ENCODE data around the gene PTPRE. TPM values are rescaled to one million over a fixed set of nuclear protein-coding genes. Genes with fewer than 3 reads are reported as not detected.

Gene PTPRE
- total and polyA plus RNA-seq, 4 donors = 4.9 to 46.0 (median 23.5) TPM

- Histone ChIP-seq H3K9me3 (ENCODE audit: control insufficient read depth, low read length) (peaks cover 1% of the 10 kb centered on the region), H3K4me3 (ENCODE audit: low read length in 2 of 2) (no peak overlapping the region), H3K36me3 (ENCODE audit: control insufficient read depth in 1 of 2, insufficient read depth in 2 of 2, low read length in 1 of 2) (no peaks in the 10 kb centered on the region), H3K27me3 (ENCODE audit: control insufficient read depth in 1 of 2, insufficient read depth in 2 of 2, low read length in 1 of 2) (no peaks in the 10 kb centered on the region), H3K27ac (ENCODE audit: low read depth in 1 of 2, low read length in 2 of 2) (no peak overlapping the region), H3K4me1 (ENCODE audit: control insufficient read depth in 1 of 2, insufficient read depth in 2 of 2, low read length in 2 of 2) (no peaks in the 10 kb centered on the region)
- 91 to 92% methylated on average over 16 of the region's 16 CpGs for WGBS, 2 donors
- DNase-seq (no peak), ATAC-seq (ENCODE audit: low FRiP score) (no peak)
- intact Hi-C loops (cut with DNase I) = no loop called here
Observed at GRCh38 chr10:127935071-127935561, 28.2 kb downstream of the PTPRE start.

GRCh38 chr10:127937069-127937468 lies 30.2 kb downstream of the PTPRE start:
- Histone ChIP-seq H3K9me3 (ENCODE audit: control insufficient read depth, low read length) (peaks cover 1% of the 10 kb centered on the region), H3K27me3 (ENCODE audit: control insufficient read depth in 1 of 2, insufficient read depth in 2 of 2, low read length in 1 of 2) (no peaks in the 10 kb centered on the region), H3K4me1 (ENCODE audit: control insufficient read depth in 1 of 2, insufficient read depth in 2 of 2, low read length in 2 of 2) (no peaks in the 10 kb centered on the region), H3K36me3 (ENCODE audit: control insufficient read depth in 1 of 2, insufficient read depth in 2 of 2, low read length in 1 of 2) (no peaks in the 10 kb centered on the region), H3K4me3 (ENCODE audit: low read length in 2 of 2) (no peak overlapping the region), H3K27ac (ENCODE audit: low read depth in 1 of 2, low read length in 2 of 2) (no peak overlapping the region)
- intact Hi-C loops (cut with DNase I) = no loop called here
- ATAC-seq (ENCODE audit: low FRiP score) (no peak), DNase-seq (no peak)

- 73 to 79% methylated on average over 5 of the region's 5 CpGs for WGBS, 2 donors
- intact Hi-C loops (cut with DNase I) = no loop called here
Observed at GRCh38 chr10:127937915-127938463, 31.1 kb downstream of the PTPRE start.

GRCh38 chr10:127939786-127940330 lies 33.0 kb downstream of the PTPRE start:
- Histone ChIP-seq H3K36me3 (ENCODE audit: control insufficient read depth in 1 of 2, insufficient read depth in 2 of 2, low read length in 1 of 2) (no peaks in the 10 kb centered on the region), H3K9me3 (ENCODE audit: control insufficient read depth, low read length) (no peaks in the 10 kb centered on the region), H3K4me3 (ENCODE audit: low read length in 2 of 2) (no peak overlapping the region), H3K27ac (ENCODE audit: low read depth in 1 of 2, low read length in 2 of 2) (no peak overlapping the region), H3K27me3 (ENCODE audit: control insufficient read depth in 1 of 2, insufficient read depth in 2 of 2, low read length in 1 of 2) (no peaks in the 10 kb centered on the region), H3K4me1 (ENCODE audit: control insufficient read depth in 1 of 2, insufficient read depth in 2 of 2, low read length in 2 of 2) (no peaks in the 10 kb centered on the region)
- 89 to 91% methylated on average over 4 of the region's 4 CpGs for WGBS, 2 donors
- intact Hi-C loops (cut with DNase I) = no loop called here
- DNase-seq (no peak), ATAC-seq (ENCODE audit: low FRiP score) (no peak)

More at GRCh38 chr10:127937915-127938463, 31.1 kb downstream of the PTPRE start:
- H3K4me3 ChIP-seq (ENCODE audit: low read length in 2 of 2) = no peak overlapping the region
- H3K27me3 ChIP-seq (ENCODE audit: control insufficient read depth in 1 of 2, insufficient read depth in 2 of 2, low read length in 1 of 2) = no peaks in the 10 kb centered on the region
- ATAC-seq (ENCODE audit: low FRiP score) = no peak
- H3K4me1 ChIP-seq (ENCODE audit: control insufficient read depth in 1 of 2, insufficient read depth in 2 of 2, low read length in 2 of 2) = no peaks in the 10 kb centered on the region
- no peak overlapping the region for H3K27ac ChIP-seq (ENCODE audit: low read depth in 1 of 2, low read length in 2 of 2)
- no peak for DNase-seq
- H3K36me3 ChIP-seq (ENCODE audit: control insufficient read depth in 1 of 2, insufficient read depth in 2 of 2, low read length in 1 of 2) = no peaks in the 10 kb centered on the region
- H3K9me3 ChIP-seq (ENCODE audit: control insufficient read depth, low read length) = no peaks in the 10 kb centered on the region

GRCh38 chr10:127940866-127941640 lies 34.1 kb downstream of the PTPRE start:
- DNase-seq (no peak), ATAC-seq (ENCODE audit: low FRiP score) (no peak)
- no peaks in the 10 kb centered on the region for H3K27me3 ChIP-seq (ENCODE audit: control insufficient read depth in 1 of 2, insufficient read depth in 2 of 2, low read length in 1 of 2)
- no peaks in the 10 kb centered on the region for H3K9me3 ChIP-seq (ENCODE audit: control insufficient read depth, low read length)
- H3K4me1 ChIP-seq (ENCODE audit: control insufficient read depth in 1 of 2, insufficient read depth in 2 of 2, low read length in 2 of 2) = peaks cover 0 to 4% of the 10 kb centered on the region in 2 donors
- no peak overlapping the region for H3K4me3 ChIP-seq (ENCODE audit: low read length in 2 of 2)
- intact Hi-C loops (cut with DNase I) = no loop called here
- WGBS, 2 donors = 90 to 97% methylated on average over 6 of the region's 6 CpGs
- no peaks in the 10 kb centered on the region for H3K36me3 ChIP-seq (ENCODE audit: control insufficient read depth in 1 of 2, insufficient read depth in 2 of 2, low read length in 1 of 2)
- H3K27ac ChIP-seq (ENCODE audit: low read depth in 1 of 2, low read length in 2 of 2) = no peak overlapping the region

- peaks cover 0 to 5% of the 10 kb centered on the region in 2 donors for H3K4me1 ChIP-seq (ENCODE audit: control insufficient read depth in 1 of 2, insufficient read depth in 2 of 2, low read length in 2 of 2)
- H3K27me3 ChIP-seq (ENCODE audit: control insufficient read depth in 1 of 2, insufficient read depth in 2 of 2, low read length in 1 of 2) = no peaks in the 10 kb centered on the region
- H3K4me3 ChIP-seq (ENCODE audit: low read length in 2 of 2) = no peak overlapping the region
- H3K36me3 ChIP-seq (ENCODE audit: control insufficient read depth in 1 of 2, insufficient read depth in 2 of 2, low read length in 1 of 2) = no peaks in the 10 kb centered on the region
- H3K9me3 ChIP-seq (ENCODE audit: control insufficient read depth, low read length) = no peaks in the 10 kb centered on the region
- ATAC-seq (ENCODE audit: low FRiP score) = no peak
- 14 to 21% methylated on average over 7 of the region's 7 CpGs for WGBS, 2 donors
- no peak overlapping the region for H3K27ac ChIP-seq (ENCODE audit: low read depth in 1 of 2, low read length in 2 of 2)
- no peak for DNase-seq
- intact Hi-C loops (cut with DNase I) = no loop called here
Observed at GRCh38 chr10:127942811-127943210, 35.9 kb downstream of the PTPRE start.

GRCh38 chr10:127943336-127943910 lies 36.5 kb downstream of the PTPRE start:
- ATAC-seq (ENCODE audit: low FRiP score) = no peak
- WGBS, 2 donors = 74 to 80% methylated on average over 10 of the region's 10 CpGs
- Histone ChIP-seq H3K27me3 (ENCODE audit: control insufficient read depth in 1 of 2, insufficient read depth in 2 of 2, low read length in 1 of 2) (no peaks in the 10 kb centered on the region), H3K4me3 (ENCODE audit: low read length in 2 of 2) (no peak overlapping the region), H3K4me1 (ENCODE audit: control insufficient read depth in 1 of 2, insufficient read depth in 2 of 2, low read length in 2 of 2) (peaks cover 0 to 5% of the 10 kb centered on the region in 2 donors), H3K36me3 (ENCODE audit: control insufficient read depth in 1 of 2, insufficient read depth in 2 of 2, low read length in 1 of 2) (no peaks in the 10 kb centered on the region), H3K27ac (ENCODE audit: low read depth in 1 of 2, low read length in 2 of 2) (no peak overlapping the region), H3K9me3 (ENCODE audit: control insufficient read depth, low read length) (no peaks in the 10 kb centered on the region)
- no peak for DNase-seq
- intact Hi-C loops (cut with DNase I) = no loop called here

- Histone ChIP-seq H3K4me3 (ENCODE audit: low read length in 2 of 2) (no peak overlapping the region), H3K27ac (ENCODE audit: low read depth in 1 of 2, low read length in 2 of 2) (no peak overlapping the region), H3K9me3 (ENCODE audit: control insufficient read depth, low read length) (no peaks in the 10 kb centered on the region), H3K36me3 (ENCODE audit: control insufficient read depth in 1 of 2, insufficient read depth in 2 of 2, low read length in 1 of 2) (no peaks in the 10 kb centered on the region), H3K4me1 (ENCODE audit: control insufficient read depth in 1 of 2, insufficient read depth in 2 of 2, low read length in 2 of 2) (peaks cover 0 to 5% of the 10 kb centered on the region in 2 donors), H3K27me3 (ENCODE audit: control insufficient read depth in 1 of 2, insufficient read depth in 2 of 2, low read length in 1 of 2) (no peaks in the 10 kb centered on the region)
- DNase-seq (no peak), ATAC-seq (ENCODE audit: low FRiP score) (no peak)
- WGBS, 2 donors = 94 to 98% methylated on average over 2 of the region's 2 CpGs
- intact Hi-C loops (cut with DNase I) = no loop called here
Observed at GRCh38 chr10:127944256-127944655, 37.4 kb downstream of the PTPRE start.
